CD4-positive, alpha-beta T cell treated with Interferon gamma for 1 hour (primary cell): ENCODE results near the gene DMXL1.
"Not testable (repeated sequence)": the region's sequence is repeated elsewhere in the genome, so short reads cannot be mapped to it uniquely, and the experiment has no call there.

Experiments
- DNase-seq: peaks from one replicate; pipeline ENCODE4 v3.0.0-alpha.2; 2020

The DMXL1 gene

GRCh38 chr5:119218830-119219782, 148.2 kb downstream of the DMXL1 start:
- no peak for DNase-seq

- DNase-seq: no peak
Observed at GRCh38 chr5:119220576-119221197, 149.8 kb downstream of the DMXL1 start.

GRCh38 chr5:119221330-119221729, 150.4 kb downstream of the DMXL1 start:
- DNase-seq: no peak

GRCh38 chr5:119229950-119230349, 159.1 kb downstream of the DMXL1 start:
- no peak for DNase-seq

- no peak for DNase-seq
Observed at GRCh38 chr5:119238265-119239118, 167.6 kb downstream of the DMXL1 start.

GRCh38 chr5:119239119-119239417, 168.2 kb downstream of the DMXL1 start:
- DNase-seq: no peak

- not testable (repeated sequence) for DNase-seq
Observed at GRCh38 chr5:119239826-119240225, 168.9 kb downstream of the DMXL1 start.

GRCh38 chr5:119243888-119244287, 173.0 kb downstream of the DMXL1 start:
- no peak for DNase-seq

GRCh38 chr5:119250946-119251901, 180.3 kb downstream of the DMXL1 start:
- no peak for DNase-seq

GRCh38 chr5:119255571-119256356, 184.9 kb downstream of the DMXL1 start:
- DNase-seq: no peak

- DNase-seq: no peak
Observed at GRCh38 chr5:119257613-119258012, 186.7 kb downstream of the DMXL1 start.

- DNase-seq: no peak
Observed at GRCh38 chr5:119263639-119264038, 192.8 kb downstream of the DMXL1 start.

- no peak for DNase-seq
Observed at GRCh38 chr5:119264186-119264585, 193.3 kb downstream of the DMXL1 start.

GRCh38 chr5:119267958-119268386, 197.1 kb downstream of the DMXL1 start:
- peak; percentile 91 for DNase-seq

GRCh38 chr5:119268387-119269060, 197.6 kb downstream of the DMXL1 start:
- peak; percentile 91 for DNase-seq

GRCh38 chr5:119269061-119269944, 198.4 kb downstream of the DMXL1 start:
- peak; percentile 24 for DNase-seq

- no peak for DNase-seq
Observed at GRCh38 chr5:119270121-119270565, 199.3 kb downstream of the DMXL1 start.

- DNase-seq: no peak
Observed at GRCh38 chr5:119270960-119271757, 200.3 kb downstream of the DMXL1 start.
